ENCODE results near the gene TMEM239. TPM values are rescaled to one million over a fixed set of nuclear protein-coding genes. Genes with fewer than 3 reads are reported as not detected.

Gene TMEM239
- polyA plus RNA-seq, 1 donor from 2014 or later: not detected

GRCh38 chr20:2815242-2815900, 793 bp upstream of the TMEM239 start (continued):
- TF ChIP-seq CTCF (IDR thresholded peaks at IDR 0.05; ENCODE audit: poor library complexity, severe bottlenecking): no peak

- H3K36me3 ChIP-seq (ENCODE audit: insufficient read depth, low read length): no peaks in the 10 kb centered on the region
- H2AFZ ChIP-seq (ENCODE audit: low read depth, low read length): no peak overlapping the region
- H3K27ac ChIP-seq (ENCODE audit: low read length): no peak overlapping the region
- TF ChIP-seq TAF1 (IDR thresholded peaks at IDR 0.05; ENCODE audit: low read depth) (no peak), MXI1 (conservative IDR thresholded peaks at IDR 0.05; ENCODE audit: poor library complexity, severe bottlenecking) (no peak), RAD21 (conservative IDR thresholded peaks at IDR 0.05) (no peak), EP300 (conservative IDR thresholded peaks at IDR 0.05; ENCODE audit: poor library complexity, severe bottlenecking) (no peak)
- H3K9ac ChIP-seq (ENCODE audit: low read length): no peak overlapping the region
- H3K9me2 ChIP-seq (ENCODE audit: insufficient read depth, low read length): no peaks in the 10 kb centered on the region
- H4K20me1 ChIP-seq (ENCODE audit: insufficient read depth): no peaks in the 10 kb centered on the region
- no peak overlapping the region for H3K4me2 ChIP-seq (ENCODE audit: low read length)
- no peaks in the 10 kb centered on the region for H3F3A ChIP-seq (ENCODE audit: insufficient read depth, low read length, poor library complexity, severe bottlenecking)
- peaks cover 7% of the 10 kb centered on the region for H3K9me3 ChIP-seq (ENCODE audit: low read length)
- no peak overlapping the region for H3K4me3 ChIP-seq (ENCODE audit: low read length)
- H3K79me2 ChIP-seq (replicated peaks; ENCODE audit: insufficient read depth, low read length): no peaks in the 10 kb centered on the region
- peaks cover 19% of the 10 kb centered on the region for H3K27me3 ChIP-seq (ENCODE audit: insufficient read depth, low read depth, low read length)
These were observed 598 bp downstream of the TMEM239 start for GRCh38 chr20:2816583-2817340.

- Histone ChIP-seq H2AFZ (ENCODE audit: low read depth, low read length) (no peak overlapping the region), H3K4me2 (ENCODE audit: low read length) (no peak overlapping the region), H3K27me3 (ENCODE audit: insufficient read depth, low read depth, low read length) (peaks cover 23% of the 10 kb centered on the region), H3F3A (ENCODE audit: insufficient read depth, low read length, poor library complexity, severe bottlenecking) (no peaks in the 10 kb centered on the region), H3K4me3 (ENCODE audit: low read length) (no peak overlapping the region), H3K36me3 (ENCODE audit: insufficient read depth, low read length) (no peaks in the 10 kb centered on the region), H3K79me2 (replicated peaks; ENCODE audit: insufficient read depth, low read length) (no peaks in the 10 kb centered on the region), H4K20me1 (ENCODE audit: insufficient read depth) (no peaks in the 10 kb centered on the region), H3K9me3 (ENCODE audit: low read length) (peaks cover 1% of the 10 kb centered on the region), H3K9ac (ENCODE audit: low read length) (no peak overlapping the region), H3K27ac (ENCODE audit: low read length) (no peak overlapping the region), H3K9me2 (ENCODE audit: insufficient read depth, low read length) (no peaks in the 10 kb centered on the region)
- TF ChIP-seq REST (IDR thresholded peaks at IDR 0.05; ENCODE audit: borderline replicate concordance) (no peak), MXI1 (conservative IDR thresholded peaks at IDR 0.05; ENCODE audit: poor library complexity, severe bottlenecking) (no peak), SMC3 (conservative IDR thresholded peaks at IDR 0.05; ENCODE audit: poor library complexity) (no peak), EP300 (conservative IDR thresholded peaks at IDR 0.05; ENCODE audit: poor library complexity, severe bottlenecking) (no peak), EZH2 (IDR thresholded peaks at IDR 0.05; ENCODE audit: borderline replicate concordance, insufficient read depth, low read length, poor library complexity, severe bottlenecking) (no peak), RAD21 (conservative IDR thresholded peaks at IDR 0.05) (no peak), POLR2AphosphoS5 (IDR thresholded peaks at IDR 0.05) (no peak), CTCF (IDR thresholded peaks at IDR 0.05; ENCODE audit: poor library complexity, severe bottlenecking) (no peak), TAF1 (IDR thresholded peaks at IDR 0.05; ENCODE audit: low read depth) (no peak)
These were observed 1.2 kb downstream of the TMEM239 start for GRCh38 chr20:2817341-2817726.

All from neural cell (in vitro differentiated cells).